Activated T-cell treated with anti-CD3 and anti-CD28 coated beads for 4 hours (primary cell): Measurements from ENCODE around the gene SPIRE1.
"Not testable (repeated sequence)": the region's sequence is repeated elsewhere in the genome, so short reads cannot be mapped to it uniquely, and the experiment has no call there.

Experiments
- DNase-seq: peaks from one replicate; pipeline ENCODE4 v3.0.0-alpha.2; 2020

The SPIRE1 gene

GRCh38 chr18:12441475-12442034, 216.4 kb downstream of the SPIRE1 start:
- no peak for DNase-seq

GRCh38 chr18:12438257-12438656, 219.7 kb downstream of the SPIRE1 start:
- DNase-seq, result no peak

DNA sequence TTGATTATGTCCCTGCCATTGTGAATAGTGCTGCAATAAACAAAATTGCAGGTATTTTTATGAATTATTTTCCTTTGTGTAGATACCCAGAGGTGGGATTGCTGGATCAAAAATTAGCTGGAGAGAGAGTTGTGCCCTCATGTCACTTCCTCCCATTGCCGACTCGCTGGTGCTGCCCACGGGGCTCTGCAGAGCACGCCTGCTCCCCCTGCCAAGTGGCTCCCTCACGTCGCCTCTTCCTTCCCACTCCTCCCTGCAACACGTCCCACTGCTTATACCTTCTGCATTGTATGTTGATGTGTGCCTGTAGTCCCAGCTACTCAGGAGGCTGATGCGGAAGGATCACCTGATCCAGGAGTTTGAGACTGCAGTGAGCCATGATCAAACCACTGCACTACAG, 222.0 kb downstream of the SPIRE1 start:
- no peak for DNase-seq

DNA sequence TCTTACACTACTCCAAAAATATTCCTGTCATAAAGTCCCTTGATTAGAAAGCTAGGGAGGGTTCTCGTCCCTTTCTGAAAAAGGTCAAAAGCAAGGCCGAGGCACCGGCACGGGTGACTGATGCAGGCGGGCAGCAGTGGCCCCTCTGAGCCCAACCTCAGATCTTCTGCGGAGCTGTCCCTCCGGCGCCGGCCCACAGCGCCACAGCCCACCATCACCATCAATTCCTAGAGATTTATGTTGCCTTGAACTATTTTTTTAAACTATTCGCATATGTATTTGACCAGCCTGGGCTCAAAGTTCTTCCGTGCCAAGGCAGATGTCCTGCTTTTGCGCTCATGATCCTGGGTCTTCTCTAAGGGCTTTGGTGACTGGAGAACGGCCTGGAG, 223.4 kb downstream of the SPIRE1 start:
- no peak for DNase-seq

- no peak for DNase-seq
These were observed 223.9 kb downstream of the SPIRE1 start for GRCh38 chr18:12433829-12434540.

DNA sequence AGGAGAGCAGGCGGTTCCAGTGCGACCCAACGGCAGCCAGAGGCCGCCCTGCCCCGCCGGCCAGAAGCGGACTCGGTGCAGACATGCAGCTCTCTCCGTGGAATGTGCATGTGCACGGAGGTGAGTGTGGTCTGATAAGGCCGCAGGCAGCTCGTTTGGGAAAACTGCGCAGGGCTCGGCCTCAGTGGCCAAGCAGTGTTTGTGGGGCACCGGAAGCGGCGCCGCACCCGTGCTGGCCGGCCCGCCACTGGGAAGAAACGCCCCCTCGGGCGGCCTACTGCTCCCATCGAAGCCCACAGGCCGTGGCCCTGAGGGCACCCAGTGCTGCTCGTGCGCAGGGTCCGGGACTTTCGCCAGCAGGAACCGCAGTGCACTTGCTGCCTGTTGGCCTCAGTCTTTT, 225.0 kb downstream of the SPIRE1 start:
- no peak for DNase-seq

GRCh38 chr18:12432196-12432595, 225.7 kb downstream of the SPIRE1 start:
- DNase-seq, result no peak

GRCh38 chr18:12431561-12431960, 226.3 kb downstream of the SPIRE1 start:
- DNase-seq, result no peak

DNA sequence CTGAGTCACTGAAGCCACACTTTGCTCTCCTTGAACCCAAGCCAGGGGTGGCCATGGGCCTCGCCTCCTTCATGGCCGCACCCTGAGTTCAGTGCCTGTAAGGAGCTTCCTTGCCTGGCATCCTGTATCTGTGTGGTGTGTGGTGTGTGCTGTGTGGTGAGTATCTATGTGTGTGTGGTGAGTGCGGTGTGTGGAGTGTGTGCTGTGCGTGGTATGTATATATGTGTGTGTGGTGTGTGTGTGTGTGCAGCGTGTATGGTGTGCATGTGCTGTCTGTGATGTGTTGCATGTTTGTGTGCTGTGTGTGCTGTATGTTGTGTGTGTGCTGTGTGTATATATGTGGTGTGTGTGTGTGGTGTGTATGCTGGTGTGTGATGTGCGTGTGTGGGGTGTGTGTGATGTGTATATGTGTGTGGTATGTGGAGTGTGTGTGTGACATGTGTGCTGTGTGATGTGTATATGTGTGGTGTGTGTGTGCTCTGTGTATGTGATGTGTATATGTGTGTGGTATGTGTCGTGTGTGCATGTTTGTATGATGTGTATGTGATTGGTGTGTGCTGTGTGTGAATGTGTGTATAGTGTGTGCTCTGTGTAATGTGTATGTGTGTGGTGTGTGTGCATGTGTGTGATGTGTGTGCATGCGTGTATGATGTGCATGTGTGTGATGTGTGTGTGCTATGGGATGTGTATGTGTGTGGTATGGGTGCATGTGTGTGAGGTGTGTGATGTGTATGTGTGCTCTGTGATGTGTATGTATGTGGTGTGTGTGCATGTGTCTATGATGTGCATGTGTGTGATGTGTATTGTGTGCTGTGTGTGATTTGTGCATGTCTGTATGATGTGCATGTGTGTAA, 227.5 kb downstream of the SPIRE1 start:
- no peak for DNase-seq

DNA sequence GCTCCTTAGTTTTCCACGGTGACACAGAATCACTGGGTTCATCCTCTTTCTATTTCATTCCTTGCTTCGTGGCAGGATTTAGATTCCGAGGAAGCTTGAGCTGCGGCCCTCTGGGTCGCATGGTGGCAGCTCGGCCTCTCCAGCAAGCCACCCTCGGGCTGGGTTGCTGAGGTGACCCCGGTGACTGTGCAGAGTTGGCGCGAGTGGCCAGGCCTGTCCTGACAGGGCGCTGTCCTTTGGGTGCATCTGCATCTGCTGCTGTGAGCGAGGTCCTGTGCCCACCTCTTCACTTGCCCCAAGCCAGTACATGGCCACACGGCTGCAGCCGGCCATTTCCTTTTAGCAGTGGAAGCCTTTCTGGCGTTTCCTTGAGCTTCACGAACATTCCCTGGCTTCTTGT, 228.4 kb downstream of the SPIRE1 start:
- no peak for DNase-seq

DNA sequence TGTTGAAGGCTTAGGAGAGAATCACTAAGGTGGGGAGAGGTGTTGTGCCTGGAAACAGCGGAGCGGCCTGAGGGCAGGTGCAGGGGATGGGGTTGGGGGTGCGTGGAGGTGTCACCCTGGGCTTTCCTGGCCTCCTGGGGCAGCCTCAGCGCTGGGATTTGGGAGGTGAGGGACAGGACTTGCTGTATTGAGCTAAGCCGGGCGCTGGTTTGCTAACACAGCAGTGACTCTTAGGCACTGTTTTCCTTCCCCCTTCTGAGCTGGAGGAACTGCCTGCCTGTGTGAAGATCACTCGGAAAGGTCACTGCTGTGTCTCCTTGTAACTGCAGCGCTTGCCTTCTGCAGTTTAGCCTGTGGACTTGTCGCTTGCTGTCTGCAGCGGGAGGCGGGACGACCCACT, 229.0 kb downstream of the SPIRE1 start:
- no peak for DNase-seq

DNA sequence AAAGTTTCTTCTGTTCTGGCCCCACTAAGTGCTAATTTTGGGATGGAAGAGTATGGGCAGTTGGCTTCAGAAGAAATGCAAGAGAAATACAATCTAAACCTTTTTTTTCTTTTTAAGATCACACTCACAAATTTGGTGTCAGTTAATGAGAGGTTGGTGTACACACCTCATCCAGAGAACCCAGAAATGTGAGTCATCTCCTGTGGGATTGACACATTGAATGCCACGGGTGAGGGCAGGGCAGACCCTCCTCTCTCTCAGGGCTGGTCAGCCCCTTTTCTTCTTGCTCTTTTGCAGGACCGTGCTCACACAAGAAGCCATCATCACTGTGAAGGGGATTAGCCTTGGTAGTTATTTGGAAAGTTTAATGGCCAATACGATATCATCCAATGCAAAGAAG, 231.0 kb downstream of the SPIRE1 start:
- DNase-seq, result no peak

DNA sequence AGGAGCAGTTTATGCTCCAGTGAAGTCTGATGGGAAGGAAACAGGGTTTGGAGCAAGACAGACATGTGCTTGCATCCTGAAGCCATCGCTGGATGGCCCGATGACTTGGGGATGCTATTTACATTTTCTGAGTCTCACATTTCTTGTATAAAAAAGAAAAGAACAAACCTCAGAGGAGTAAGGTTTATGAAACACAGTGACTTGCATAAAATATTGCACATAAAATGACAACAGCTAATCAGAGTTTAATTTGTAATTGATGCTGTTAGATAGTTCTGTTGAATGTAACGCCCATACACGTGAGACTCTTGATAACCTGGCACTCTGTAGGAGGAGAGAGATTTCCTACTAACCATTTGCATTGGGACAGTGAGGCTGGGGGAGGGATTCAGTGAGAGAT, 233.7 kb downstream of the SPIRE1 start:
- DNase-seq, result no peak

- DNase-seq, result no peak
These were observed 234.1 kb downstream of the SPIRE1 start for GRCh38 chr18:12423820-12424219.

- DNase-seq, result no peak
These were observed 234.5 kb downstream of the SPIRE1 start for GRCh38 chr18:12423393-12423792.

GRCh38 chr18:12422936-12423335, 235.0 kb downstream of the SPIRE1 start:
- DNase-seq, result no peak

DNA sequence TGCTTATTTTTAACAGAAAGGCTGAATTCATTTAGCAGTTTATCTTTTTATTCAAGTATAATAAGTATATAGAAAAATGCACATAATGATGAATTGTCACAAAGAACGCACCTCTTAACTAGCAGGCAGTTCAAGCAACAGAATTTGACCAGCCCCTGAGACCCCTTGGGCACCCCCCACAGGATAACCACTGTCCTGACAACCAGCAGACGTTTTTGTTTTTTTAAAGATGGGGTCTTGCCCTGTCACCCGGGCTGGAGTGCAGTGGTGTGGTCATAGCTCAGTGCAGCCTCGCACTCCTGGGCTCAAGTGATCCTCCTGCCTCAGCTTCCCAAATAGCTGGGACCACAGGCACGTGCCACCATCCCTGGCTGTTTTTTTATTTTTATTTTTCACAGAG, 236.2 kb downstream of the SPIRE1 start:
- DNase-seq, result no peak

DNA sequence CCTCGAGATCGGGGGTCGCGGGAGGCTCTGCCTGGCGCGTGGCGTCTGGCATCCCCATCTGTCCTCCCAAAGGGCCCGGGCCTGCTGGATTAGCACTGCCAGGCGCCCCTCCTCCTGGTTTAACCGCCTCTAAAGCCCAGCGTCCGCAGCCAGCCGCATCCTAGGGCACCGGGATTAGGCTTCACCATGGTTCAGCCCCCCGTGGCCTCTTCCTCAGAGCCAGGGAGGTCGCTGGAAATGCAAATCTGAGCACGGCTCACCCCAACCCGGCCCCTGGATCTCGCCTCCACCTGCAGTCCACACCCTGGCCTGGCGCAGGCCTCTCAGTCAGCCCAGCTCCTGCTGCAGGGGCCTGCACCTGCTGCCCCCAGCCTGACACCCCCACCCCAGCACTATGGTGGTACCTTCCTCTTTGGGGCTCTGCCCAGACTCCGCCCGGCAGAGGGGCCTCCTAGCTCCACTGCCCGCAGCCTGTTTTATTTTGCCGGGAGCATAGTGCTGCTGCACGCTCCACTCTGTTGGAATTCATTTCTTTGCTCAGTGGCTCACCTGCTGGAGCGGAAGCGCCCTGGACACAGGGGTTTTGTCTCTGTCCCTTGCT, 237.0 kb downstream of the SPIRE1 start:
- no peak for DNase-seq

DNA sequence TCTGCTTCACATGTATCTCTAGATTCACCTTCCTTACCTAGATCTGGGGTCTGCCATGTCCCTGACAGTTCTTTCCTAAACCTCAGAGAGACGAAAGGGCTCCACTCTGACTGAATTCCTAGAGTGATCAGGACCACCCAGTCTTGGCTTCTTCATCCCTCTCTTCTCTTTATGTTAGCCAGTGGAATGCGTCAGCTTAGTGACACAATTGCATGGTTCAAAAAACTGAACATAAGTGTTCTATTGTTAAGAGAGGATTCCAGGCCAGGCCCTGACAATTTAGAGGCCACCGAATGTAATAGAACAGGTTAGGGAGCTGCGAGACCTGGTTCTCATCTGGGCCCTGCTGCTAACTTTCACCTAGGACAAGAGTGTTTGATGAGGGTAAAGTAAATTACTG, 240.2 kb downstream of the SPIRE1 start:
- DNase-seq, result no peak

DNA sequence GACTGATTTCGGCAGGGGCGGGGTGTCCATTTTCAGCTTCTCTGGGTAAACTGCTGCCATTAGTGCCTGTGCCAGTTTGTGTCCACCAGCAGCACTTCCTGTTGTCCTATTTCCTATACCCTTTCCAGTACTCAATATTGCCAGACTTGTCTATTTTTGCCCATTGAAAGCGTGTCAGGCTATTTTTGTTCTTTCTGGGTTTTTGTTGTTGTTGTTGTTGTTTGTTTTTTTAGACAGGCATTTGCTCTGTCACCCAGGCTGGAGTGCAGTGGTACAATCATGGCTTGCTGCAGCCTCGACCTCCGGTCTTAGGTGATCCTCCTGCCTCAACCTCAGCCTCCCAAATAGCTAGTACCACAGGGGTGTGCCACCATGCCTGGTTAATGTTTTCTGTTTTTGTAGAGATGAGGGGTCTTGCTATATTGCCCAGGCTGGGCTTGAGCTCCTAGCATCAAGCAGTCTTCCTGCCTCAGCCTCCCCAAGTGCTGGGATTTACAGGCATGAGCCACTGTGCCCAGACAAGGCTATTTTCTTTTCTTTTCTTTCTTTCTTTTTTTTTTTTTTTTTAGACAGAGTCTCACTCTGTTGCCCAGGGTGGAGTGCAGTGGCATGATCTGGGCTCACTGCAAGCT, 241.7 kb downstream of the SPIRE1 start:
- DNase-seq, result no peak

- no peak for DNase-seq
These were observed 246.5 kb downstream of the SPIRE1 start for GRCh38 chr18:12411456-12411855.

GRCh38 chr18:12410747-12411146, 247.2 kb downstream of the SPIRE1 start:
- not testable (repeated sequence) for DNase-seq

GRCh38 chr18:12410081-12410481, 247.8 kb downstream of the SPIRE1 start:
- DNase-seq, result no peak
